Hematopoietic multipotent progenitor cell treated with erythropoietin and hydrocortisone succinate and interleukin-3 and kit ligand, for 15 days (in vitro differentiated cells): Measurements from ENCODE around the gene C22orf23.
"Not testable (repeated sequence)": the region's sequence is repeated elsewhere in the genome, so short reads cannot be mapped to it uniquely, and the experiment has no call there.

ENCODE experiments used
- DNase-seq: peaks from one replicate; pipeline ENCODE4 v3.0.0-alpha.2; 2015; ENCODE audit warnings: low spot score

C22orf23 gene

DNA sequence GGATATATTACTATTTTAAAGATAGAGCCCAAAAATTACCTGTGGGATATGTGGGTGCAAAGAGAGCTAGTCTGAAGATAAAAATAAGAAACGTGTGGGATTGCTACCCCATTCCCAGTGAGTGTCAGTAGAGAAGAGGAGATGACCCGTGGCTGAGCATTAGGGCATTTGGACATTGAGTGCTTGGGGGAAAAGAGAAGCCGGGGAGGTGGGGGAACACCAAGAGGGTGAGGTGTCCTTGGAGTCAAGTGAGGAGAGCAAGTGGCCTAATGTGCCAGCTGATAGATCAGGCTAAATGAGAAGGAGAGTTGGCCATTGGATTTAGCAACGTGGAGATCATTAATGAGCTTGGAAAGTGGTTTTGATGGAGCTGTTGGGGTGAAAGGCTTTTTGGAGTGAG lies 1.3 kb upstream of the C22orf23 start:
- DNase-seq, result no peak

DNA sequence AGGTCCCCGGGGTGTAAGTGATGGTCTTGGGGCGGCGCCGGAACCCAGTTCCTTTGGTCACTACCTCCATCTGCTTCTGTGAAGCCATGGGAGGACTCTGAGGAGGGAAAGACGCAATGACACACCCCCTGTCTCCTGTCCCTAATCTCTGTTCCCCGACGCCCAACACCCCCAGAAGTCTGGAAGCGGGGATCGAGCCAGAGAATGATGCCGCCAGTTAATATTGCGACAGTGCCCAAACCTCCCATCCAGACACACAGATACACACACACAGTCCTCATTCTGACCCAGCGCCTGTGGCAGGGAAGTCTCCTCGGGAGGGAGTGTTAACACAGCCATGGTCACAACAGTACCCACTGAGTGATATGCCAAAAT lies 352 bp downstream of the C22orf23 start:
- DNase-seq, result no peak

DNA sequence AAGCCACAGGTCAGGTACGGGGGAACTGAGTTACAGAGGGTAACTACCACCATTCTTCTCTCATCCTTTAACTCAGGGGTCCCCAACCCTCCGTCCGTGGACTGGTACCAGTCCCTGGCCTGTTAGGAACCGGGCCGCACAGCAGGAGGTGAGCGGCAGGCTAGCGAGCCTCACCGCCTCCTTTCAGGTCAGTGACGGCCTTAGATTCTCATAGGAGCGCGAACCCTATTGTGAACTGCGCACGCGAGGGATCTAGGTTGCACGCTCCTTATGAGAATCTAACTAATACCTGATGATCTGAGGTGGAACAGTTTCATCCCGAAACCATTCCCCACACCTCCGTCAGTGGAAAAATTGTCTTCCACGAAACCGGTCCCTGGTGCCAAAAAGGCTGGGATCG lies 772 bp downstream of the C22orf23 start:
- not testable (repeated sequence) for DNase-seq

DNA sequence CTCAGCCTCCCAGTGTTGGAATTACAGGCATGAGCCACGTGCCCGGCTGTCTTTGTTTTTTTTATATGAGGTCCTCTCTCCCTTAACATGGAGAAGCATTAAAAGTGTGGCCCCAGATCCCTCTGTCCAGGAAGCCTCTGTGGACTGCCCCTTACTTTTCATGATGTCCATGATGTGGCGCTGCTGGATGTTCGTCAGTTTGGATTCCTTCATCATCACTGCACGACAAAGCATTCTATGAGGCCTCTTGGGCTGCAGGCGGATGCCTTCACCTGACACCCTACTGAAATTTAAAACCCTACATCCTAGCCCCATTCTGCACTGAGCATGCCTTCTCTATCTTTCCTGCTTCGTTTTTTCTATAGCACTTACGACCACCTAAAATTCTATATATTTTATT lies 2.1 kb downstream of the C22orf23 start:
- no peak for DNase-seq

DNA sequence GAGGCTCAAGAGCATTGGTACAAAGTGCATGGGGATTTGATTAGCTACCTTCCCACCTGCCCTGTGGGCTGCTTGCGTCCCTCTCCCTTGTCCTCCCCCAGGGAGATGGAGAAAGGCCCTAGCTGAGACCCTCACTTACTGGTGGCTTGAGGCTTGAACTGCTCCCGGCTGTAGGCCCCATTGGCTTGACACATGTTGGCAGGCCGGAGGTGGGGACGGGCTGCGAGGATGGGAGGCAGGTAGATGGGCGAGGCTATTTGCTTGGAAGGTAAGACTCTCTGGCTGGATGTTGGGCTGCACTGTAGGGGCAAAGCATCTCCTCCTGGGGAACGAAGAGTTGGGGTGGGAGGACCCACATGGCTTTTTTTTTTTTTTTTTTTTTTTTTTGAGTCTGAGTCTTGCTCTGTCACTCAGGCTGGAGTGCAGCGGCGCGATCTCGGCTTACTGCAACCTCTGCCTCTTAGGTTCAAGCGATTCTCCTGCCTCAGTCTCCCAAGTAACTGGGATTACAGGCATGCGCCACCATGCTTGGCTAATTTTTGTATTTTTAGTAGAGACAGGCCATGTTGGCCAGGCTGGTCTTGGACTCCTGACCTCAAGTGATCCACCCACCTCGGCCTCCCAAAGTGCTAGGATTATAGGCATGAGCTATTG lies 6.1 kb downstream of the C22orf23 start:
- not testable (repeated sequence) for DNase-seq

DNA sequence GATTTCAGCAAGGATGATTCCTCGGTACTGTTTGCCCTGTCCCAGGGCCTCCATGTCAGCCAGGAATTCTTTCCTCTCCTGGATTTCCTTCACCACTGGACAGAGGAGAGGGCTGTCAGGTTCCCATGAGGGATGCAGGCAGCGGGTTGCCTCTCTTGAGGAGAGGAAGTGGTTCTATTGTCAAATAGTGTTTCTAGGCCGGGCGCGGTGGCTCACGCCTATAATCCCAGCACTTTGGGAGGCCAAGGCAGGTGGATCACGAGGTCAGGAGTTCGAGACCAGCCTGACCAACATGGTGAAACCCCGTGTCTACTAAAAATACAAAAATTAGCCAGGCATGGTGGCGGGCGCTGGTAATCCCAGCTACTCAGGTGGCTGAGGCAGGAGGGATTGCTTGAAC lies 9.0 kb downstream of the C22orf23 start:
- DNase-seq, result not testable (repeated sequence)

DNA sequence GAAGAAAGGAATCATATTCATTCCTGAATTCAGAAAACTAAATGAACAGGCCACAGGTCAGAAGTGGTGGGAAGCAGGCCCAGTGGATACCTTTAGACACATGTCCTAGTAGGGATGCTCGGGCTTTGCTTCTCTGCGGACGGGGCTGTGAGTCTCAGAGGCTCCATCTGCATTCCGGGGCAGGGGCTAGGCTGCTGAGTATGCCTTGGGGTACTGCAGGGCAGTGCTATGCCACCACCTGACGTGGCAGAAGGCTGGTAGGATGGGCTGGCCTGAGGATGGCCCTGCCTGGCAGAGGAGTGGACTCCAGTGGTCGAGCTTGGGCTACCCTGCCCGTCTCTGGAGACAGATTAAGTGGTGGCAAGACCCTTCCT lies 9.6 kb downstream of the C22orf23 start:
- DNase-seq, result no peak

DNA sequence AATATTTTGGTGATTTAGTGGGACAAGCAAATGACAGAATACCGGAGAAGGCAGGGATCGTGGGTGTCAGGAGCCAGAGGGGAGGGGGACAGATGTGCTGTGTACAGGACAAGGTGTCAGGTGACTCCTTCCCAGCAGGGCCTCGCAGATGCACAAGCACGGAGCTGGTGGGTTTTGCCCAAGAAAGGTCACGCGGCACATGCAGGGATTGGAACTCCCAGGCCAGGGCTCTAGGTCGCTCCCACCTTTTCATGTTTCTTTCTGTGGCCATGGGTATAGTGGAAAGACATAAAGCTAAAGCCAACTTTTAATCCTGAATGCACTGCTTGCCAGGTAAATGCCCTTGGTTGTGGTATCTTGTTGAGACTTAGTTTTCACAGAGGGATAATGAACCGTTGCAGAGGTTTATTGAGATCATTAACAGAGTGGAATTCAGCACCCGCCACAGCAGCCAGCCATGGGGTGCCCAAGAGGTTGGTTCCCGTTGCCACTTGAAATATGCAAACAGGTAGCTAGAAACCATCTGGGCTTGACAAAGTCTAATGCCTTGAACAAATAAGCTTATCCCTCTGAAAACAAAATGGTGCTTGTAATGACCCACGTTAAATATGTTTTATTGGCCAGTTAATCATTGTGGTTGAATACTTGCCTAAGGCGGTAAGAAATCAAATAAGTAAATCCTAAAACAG lies 10.1 kb downstream of the C22orf23 start:
- no peak for DNase-seq

DNA sequence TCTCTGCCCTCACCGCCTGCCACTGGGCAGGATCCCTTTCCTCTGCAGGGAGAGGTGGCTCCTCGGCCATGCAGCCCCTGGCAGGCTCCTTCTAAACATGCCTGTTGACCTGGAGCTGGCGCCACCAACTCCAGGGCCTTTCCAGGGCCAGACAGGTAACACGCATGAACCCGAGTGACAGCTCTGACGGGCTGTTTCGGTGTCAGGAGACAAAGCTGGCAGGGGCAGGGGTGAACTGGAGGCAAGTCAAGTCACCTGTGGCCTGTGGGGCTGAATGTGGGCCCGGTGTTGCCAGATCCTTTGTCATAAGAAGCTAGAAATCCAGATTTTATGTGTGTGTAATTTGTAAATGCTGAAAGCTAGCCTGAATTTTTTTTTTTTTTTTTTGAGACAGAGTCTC lies 11.3 kb downstream of the C22orf23 start:
- no peak for DNase-seq

DNA sequence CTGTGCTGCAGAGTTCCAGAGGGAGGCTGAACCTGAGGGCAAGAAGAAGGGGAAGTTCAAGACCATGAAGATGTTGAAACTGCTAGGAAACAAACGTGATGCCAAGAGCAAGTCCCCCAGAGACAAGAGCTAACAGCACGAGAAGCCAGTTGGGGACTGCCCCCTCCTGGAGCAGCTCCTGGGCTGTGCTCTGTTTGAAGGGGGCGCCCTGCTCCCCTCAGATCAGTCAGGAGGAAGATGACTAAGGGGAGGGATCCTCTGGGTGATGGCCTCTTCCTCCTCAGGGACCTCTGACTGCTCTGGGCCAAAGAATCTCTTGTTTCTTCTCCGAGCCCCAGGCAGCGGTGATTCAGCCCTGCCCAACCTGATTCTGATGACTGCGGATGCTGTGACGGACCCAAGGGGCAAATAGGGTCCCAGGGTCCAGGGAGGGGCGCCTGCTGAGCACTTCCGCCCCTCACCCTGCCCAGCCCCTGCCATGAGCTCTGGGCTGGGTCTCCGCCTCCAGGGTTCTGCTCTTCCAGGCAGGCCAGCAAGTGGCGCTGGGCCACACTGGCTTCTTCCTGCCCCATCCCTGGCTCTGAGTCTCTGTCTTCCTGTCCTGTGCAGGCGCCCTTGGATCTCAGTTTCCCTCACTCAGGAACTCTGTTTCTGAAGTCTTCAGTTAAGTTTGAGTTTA lies 12.6 kb downstream of the C22orf23 start:
- DNase-seq, result no peak

DNA sequence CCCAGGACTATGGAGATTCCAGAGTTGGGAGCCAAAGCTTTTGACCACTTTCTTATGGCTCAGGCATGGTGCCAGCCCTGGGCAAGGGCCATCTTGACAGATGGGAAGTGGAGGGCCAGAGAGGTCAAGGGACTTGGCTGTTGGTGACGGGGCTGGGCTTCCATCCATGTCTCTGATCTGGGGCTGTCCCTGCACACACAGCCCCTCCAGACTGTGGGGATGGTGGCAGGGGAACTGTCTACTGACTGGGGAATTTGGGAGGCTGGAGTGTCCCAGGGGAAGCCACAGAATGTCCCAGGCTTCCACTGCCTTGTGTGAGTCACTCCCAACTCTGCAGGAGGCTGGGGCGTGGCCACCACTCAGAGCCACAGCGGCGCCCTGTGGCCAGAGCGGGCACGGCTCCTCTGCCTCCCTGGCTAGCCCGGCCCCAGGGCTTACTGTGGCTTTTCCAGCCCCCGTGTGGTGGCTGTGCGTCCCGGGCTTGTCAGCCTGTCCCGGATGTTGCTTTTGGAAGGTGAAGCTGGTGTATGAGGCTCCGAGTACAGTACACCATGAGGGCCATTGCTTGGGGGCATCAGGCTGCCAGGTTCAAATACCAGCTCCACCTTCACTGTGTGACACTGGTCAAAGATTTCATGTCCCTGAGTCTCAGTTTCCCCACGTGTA lies 19.6 kb downstream of the C22orf23 start:
- peak; percentile 88 for DNase-seq

DNA sequence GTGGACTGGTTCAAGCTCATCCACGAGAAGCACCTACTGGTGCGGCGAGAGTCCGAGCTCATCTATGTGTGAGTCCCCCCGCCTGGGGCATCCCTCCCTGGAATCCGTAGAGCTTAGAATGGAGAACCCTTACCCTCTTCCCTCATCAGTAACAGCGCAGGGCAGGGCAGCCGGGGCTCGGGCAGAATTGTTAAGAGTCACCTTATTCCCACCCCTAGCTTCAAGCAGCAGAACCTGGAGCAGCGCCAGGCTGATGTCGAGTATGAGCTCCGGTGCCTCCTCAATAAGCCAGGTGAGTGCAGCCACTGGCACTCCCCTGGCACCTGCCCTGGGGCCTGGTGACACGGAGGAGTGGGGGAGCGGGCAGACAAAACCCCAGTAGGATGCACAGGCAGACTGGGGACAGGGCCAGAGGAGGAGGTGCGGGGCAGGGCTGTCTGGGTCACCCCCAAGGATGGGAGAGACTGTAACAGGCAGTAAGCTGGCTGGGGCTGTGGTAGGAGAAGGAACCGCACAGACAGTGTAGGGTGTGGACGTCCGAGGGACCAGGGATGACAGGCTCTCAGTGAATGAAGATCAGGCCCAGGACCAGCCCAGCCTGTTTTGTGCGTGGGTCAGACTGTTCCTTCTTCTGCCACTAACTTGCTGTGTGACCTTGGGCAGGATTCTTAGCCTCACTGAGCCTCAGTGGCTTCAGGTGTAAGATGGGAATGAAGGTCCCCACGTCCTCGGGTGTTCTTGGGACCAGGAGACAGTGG lies 20.4 kb downstream of the C22orf23 start:
- DNase-seq, result no peak

DNA sequence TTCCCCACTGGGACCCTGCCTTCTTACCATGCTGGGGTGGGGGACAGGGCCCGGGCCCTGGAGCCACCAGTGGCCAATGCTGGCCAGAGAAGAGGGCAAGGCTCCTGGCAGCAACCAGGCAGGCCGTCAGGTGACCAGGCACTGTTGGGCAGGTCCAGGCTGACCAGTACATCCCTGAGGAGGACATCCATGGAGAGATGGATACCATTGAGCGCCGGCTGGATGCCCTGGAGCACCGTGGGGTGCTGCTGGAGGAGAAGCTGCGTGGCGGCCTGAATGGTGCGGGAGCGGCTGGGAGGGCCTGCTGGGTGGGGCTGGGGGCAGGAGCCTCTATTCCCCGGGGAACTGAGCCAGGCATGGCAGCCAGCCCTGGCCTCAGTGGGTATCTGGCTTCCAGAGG lies 21.0 kb downstream of the C22orf23 start:
- DNase-seq, result no peak

DNA sequence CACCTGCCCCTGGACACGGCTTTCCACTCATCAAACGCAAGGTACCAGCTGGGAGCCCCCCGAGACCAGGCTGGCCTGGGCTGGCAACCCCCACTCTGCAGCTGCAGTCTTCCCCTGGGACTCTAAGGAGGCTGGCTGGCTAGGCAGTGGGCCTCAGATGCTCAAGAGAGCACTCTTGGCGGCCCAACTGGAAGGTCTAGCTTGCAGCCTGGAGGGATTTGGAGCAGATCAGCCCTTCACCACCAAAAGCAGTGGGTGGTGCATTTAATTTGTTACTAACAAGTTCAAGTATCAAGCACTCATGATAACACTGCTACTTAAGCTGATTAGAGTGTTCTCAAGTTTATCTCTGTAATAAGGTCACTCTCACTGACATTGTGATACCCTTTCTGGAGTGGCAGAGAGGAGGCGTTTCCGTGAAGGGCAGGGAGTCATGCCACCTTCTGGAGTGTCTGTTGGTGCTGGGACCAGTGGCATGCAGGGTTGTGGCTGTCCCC lies 21.5 kb downstream of the C22orf23 start:
- no peak for DNase-seq

DNA sequence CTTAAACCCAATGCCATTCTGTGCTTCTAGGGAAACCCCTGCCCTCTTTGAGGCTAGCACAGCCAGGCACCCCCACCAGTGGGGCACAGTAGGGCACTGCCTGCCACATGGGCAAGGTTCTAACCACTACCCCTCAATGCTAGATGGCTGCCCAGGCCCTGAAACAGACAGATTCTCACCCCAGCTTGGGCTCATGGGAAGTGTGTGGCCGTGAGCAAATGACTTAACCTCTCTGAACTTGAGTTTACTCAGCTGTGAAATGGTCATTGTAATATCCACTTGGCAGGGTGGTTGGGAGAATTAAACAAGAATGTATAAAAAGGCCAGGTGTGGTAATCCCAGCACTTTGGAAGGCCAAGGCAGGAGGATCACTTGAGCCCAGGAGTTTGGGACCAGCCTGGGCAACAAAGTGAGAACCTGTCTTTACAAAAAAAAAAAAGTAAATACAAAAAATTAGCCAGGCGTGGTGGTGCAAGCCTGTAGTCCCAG lies 22.4 kb downstream of the C22orf23 start:
- DNase-seq, result no peak

DNA sequence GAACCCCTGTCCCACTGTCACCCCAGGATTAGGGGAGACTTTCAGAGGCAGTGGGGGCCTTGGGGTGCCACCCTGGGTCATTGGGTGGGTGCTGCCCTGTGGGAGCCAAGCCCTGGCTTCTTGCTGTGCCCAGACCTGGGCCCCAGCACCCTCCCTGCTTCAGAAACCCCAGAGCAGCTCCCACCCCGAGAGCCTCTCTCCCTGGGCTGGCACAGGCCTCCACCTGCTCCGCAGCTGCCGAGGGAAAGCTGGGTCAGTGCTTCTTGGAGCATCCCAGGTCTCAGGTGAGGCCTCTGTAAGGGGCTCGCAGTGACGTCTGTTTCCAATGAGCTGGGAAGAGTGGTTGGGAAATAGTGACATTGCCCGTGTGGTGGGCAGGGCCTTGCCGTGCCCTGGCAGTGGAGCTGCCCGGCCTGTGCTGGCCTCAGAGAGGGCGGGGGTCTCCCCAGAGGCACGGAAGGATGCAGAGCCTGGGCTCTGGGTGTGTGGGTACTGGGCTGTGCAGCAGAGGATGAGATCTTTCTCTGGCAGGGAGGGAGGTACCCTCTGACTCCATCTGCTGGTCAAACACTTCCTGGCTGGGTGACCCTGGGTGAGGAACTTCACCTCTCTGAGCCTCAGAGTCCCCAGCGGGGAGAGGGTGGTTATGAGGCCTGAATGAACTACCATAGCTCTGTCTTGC lies 23.0 kb downstream of the C22orf23 start:
- peak; percentile 48 for DNase-seq

DNA sequence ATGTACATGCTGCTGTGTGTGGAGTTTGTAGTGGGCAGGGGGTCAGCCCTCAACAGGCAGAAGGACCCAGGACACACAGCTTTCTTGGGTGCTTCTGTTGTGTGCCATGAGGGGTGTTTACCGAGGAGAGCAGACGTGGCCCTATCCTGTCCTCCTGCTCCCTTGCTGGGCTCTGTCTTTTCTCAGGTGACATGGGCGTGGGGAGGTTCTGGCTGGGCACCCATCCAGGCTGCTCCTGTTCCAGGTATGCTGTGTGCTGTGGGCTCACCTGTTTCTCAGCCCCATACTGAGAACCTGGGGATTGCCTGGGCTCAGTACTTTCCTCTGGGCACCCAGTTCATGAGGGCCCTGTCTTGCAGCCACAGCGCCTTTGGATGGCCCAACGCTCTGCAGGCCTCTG lies 24.0 kb downstream of the C22orf23 start:
- no peak for DNase-seq

DNA sequence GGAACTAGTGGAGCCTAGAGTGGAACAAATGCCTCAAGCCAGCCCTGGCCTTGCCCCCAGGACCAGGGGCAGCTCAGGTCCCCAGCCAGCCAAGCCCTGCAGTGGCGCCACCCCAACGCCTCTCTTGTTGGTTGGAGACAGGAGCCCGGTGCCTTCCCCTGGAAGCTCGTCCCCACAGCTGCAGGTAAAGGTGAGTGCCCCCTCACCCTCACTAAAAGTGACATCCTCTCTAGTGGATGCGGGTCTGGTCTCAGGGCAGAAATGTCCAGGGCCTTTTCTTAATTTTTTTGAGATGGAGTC lies 25.8 kb downstream of the C22orf23 start:
- no peak for DNase-seq

DNA sequence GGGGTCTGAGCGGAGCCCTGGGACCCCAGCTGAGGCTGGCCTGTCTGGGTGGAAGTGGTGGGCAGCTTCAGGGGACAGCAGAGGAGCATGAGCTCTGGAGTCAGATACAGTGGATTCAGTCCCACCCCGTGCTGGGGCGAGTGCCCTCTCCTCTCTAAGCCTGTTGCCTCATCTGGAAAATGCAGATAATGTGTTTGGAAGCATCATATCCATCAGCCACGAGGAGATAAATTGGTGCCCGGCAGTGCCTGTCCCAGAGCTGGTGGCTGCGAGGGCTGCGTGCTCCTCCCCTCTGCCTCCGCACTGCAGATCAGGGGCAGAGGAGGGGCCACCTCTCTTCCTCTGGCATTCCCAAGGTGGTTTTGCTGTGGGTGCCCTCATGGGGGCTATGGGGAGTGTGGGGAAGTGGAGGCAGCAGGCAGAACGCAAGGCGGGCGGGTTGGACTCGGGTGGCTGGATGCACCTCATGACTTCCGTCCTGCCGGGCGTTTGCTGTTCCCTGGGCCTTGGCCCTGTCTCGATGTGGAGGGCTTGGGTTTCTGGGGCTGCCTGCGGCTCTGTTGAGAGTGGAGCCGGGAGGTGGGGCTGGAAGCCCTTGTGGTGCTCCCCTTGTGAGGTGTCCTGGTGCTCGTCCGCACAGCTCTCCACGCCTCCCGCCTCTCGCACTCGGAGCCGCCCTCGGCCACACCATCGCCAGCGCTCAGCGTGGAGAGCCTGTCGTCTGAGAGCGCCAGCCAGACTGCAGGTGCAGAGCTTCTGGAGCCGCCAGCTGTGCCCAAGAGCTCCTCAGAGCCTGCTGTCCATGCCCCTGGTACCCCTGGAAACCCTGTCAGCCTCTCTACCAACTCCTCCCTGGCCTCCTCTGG lies 26.4 kb downstream of the C22orf23 start:
- DNase-seq, result peak; percentile 63

DNA sequence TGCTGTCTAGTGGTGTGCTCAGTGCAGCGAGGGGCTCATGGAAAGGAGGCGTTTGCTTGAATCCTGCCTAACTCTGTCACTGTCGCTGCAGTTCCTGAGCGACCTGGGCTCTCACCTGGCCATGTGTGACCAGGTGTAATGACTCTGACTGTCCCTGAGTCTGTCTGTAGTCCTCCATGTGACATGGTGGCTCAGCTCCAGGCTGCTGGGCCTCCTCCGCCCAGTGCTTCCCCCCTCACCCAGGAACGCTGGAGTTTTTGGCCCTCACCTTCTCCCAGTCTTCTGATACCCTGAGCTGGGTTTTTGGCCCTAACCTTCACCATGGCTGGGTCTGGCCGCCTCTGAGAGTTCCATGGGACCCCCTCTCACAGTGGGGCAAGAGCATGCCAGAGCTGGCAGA lies 27.0 kb downstream of the C22orf23 start:
- DNase-seq, result no peak

DNA sequence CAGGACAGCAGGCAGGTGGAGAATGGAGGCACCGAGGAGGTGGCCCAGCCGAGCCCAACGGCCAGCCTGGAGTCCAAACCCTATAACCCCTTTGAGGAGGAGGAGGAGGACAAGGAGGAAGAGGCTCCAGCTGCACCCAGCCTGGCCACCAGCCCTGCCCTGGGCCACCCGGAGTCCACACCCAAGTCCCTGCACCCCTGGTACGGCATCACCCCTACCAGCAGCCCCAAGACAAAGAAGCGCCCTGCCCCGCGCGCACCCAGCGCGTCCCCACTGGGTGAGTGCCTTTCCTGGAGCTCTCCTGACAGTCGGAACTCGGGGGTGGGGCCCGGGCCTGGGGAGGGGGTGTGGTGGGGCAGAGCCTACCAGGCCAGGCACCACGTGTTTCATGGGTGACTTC lies 27.6 kb downstream of the C22orf23 start:
- no peak for DNase-seq
